HG03135 (cell line): ENCODE measurements around the gene C12orf42.

ENCODE experiments used
- ATAC-seq: cut with Tn5 transposase; IDR thresholded peaks from one replicate; pipeline ENCODE4 v1.9.1; 2021; ENCODE audit warnings: mild to moderate bottlenecking, moderate library complexity; ENCODE audit not compliant: unreplicated experiment

C12orf42 gene

DNA sequence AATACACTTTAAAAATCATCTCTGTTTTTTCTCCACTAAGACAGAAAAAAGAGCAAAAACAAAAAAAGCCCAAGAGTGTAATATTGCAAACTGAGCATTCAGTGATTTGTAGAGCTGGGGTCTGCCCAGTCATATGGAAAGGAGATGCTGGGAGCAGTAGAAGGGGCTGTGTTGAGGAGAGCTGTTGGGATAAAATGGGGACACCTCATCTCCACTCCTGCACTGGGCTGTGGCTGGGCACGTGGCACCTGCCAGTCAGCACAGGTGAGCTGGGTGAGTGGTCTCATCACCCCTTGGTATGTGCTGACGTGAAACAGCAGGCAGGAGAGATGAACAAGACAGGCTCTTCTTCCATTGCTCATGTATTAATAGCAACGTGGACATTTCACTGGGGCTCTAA is 217.4 kb downstream of the C12orf42 start:
- ATAC-seq: no peak

DNA sequence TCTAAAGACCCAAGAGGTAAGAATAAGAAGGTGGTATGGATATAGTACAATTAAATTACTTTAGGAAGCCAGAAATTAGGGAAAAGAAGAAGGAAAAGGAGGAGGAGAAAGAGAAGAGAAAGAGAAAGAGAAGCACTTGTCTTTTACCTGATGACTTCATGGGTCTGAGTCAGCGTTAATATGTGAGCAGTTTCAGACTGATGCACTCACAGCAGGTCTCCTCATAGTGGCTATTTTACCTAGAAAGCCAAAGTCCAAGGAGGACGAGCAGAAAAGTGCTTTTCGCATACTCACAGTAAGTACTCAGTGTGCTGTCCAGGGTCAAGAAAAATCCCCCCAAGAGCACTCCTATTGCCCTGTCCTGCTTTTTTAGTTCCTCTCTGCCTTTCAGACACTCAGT is 222.1 kb downstream of the C12orf42 start:
- ATAC-seq: no peak

DNA sequence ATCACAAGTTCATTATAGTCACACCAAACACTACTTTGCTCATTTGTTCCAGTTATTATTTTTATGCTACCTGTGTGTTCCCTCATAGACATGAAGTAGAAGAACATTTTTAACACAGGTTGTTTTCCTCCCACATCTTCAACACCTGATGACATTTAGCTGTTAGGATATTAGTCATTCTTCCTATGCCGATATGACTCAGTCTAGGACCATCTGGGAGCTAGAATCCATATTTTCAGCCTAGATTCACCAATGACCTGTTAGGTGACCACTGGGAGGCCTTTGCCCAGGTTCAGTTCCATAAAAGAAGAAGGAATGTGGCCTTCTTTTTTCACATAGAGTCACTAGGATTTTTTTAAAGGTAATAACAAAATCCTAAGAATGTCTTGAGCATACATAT is 222.8 kb downstream of the C12orf42 start:
- ATAC-seq: no peak

DNA sequence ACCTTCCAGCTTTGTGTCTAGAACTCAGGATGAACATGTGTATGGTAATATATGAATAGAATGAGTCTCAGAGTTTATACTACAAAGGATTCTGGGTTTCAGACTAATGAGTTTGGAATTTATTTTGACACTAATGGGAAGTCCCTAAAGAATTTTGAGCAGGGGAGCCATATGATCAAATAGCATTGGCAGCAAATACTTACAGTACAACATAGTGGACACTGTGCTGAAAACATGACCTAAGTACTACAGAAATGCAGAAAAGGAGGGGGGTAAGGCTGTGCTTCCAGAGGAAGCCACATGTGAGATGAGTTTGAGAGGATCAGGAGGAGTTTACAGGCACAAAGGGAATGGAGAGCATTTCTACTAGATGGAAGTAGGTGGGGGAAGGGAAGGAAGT is 225.8 kb downstream of the C12orf42 start:
- no peak for ATAC-seq

DNA sequence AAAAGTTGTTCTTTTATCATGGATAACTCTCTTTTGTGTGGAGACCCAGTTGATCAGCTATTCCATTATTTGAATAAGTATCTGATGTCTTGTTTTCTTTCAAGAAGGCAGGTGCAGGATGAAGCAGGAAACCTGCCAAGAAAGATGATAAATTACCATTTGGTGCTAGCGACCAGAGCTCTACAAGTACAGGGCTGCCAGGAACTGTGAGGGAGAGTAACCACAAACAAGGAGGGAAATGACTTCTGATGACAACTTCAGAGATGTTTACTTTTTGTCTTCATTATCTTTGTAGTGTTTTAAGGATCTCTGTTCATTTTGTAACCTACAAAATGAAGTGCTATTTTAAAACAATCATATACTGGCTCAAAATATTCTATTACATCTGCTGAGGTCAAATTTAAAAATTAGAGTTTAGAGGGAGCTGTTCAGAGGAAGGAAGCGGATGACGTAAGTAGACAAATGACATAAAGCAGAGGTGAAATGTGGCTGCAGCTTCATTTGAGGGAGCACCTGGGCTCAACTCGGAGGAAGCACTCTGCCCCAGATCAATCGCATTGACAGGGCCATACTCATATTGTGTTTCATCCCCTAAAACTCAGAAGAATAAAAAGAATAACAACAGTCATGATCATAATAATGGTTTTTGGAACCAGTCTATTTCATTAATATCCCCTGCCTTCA is 226.8 kb downstream of the C12orf42 start:
- no peak for ATAC-seq

DNA sequence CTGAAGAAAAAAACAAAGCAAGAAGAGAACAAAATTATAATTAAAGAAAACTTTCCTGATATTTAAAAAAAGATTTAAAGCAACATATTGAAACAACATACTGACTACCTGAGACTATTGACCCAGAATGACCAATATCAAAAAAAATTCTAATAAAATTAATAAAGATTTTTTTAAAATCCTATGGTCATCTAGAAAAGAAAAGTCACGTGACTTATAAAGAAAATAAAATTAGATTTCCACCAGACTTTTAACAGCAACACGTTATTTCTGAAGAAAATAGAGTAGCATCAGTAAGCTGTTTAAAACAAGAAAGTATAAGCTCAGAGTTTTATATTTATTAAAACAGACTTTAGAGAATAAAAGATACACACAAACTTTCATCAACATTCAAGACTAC is 238.0 kb downstream of the C12orf42 start:
- ATAC-seq: no peak
